Measurements from ENCODE around the gene DHX35. TPM values are rescaled to one million over a fixed set of nuclear protein-coding genes. Genes with fewer than 3 reads are reported as not detected.

The DHX35 gene
- total RNA-seq, 1 donor from 2014 or later: 6.1 TPM

DNA sequence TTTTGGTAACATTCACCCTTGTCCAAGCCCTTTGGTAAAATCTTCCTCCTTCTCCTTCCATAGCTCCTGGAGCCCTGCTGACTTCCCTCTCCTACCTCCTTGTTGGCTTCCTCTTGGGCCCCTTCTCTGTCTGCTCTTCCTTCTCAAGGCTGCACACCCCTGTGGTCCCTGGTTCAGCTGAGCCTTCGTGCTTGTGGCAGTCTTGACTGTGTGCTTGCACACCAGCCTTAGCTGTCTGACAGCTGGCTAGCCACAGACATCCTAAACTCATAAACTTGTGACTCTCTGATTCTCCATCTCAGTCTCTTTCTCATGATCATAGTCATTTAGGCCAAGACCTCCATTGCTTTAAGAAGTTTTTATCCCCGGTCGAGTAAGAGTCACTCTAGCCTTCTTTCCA lies 37.1 kb downstream of the DHX35 start:
- TF ChIP-seq, protein P1, sequence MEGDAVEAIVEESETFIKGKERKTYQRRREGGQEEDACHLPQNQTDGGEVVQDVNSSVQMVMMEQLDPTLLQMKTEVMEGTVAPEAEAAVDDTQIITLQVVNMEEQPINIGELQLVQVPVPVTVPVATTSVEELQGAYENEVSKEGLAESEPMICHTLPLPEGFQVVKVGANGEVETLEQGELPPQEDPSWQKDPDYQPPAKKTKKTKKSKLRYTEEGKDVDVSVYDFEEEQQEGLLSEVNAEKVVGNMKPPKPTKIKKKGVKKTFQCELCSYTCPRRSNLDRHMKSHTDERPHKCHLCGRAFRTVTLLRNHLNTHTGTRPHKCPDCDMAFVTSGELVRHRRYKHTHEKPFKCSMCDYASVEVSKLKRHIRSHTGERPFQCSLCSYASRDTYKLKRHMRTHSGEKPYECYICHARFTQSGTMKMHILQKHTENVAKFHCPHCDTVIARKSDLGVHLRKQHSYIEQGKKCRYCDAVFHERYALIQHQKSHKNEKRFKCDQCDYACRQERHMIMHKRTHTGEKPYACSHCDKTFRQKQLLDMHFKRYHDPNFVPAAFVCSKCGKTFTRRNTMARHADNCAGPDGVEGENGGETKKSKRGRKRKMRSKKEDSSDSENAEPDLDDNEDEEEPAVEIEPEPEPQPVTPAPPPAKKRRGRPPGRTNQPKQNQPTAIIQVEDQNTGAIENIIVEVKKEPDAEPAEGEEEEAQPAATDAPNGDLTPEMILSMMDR (conservative IDR thresholded peaks at IDR 0.05; ENCODE audit: low read depth, low read length): no peak
- no peak for DNase-seq (ENCODE audit: low read depth)
- no peak overlapping the region for H3K4me3 ChIP-seq (ENCODE audit: low read depth, low read length)

DNA sequence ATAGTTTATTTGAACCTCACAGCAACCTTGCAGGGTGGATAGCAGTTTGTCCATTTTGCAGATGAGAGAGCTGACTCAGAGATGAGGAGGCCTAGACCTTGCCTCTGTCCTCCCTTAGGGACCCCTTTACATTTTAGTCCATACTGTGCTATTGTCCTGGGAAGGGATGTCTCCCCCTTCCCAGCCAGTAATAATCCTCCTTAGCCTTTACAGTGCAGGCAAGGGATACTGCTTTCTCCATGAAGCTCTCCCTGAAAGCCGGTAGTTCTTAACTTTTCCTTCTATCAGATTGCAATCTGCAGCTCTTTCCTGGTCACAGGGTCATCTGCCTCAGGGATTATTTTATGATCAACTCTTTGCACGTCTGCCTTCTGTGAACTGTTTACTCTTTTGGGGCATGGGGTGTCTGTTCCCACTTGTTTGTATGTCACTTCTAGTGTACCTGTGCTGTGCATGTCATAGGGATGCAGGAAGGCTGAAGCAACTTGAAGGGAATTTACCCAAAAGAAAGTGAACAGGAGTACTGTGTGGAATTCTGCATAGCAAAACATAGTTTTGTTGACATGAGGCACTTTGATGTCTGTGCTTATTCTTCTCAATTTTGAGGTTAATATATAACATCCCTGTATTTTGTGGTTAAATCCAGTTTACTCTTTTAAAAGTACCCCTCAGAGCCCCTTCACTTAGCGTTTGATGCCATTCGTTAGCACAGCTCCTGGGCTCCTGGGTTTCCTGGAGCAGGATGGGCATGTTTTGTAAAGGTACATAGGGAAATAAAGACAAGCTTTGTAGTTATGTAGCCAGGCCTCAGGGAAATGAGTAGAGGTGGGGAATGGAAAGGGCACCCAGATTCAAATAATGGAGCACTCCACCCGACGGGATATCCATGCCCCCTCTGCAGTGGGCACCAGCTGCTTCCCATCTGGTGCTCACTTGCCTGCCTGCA lies 38.1 kb downstream of the DHX35 start:
- H3K4me3 ChIP-seq (ENCODE audit: low read depth, low read length): no peak overlapping the region
- DNase-seq (ENCODE audit: low read depth): no peak

DNA sequence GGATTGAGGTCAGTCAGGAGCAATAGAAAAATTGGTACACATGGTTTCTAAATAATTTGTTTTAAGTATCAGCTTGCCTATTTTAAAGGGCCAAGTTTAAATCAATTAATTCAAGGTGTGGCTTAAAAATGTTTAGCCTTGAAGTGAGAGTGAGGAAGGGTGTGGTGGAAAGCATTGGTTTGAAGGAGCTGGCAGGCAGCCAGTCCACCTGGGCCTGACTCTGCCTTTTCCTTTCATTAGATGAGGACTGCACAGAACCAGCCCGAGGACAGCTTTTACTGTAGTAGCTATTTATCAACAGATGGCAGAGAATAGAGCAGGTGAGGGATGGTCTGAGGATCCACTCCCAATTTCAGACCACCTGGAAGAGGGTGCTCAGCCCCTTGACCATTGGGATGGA lies 42.4 kb downstream of the DHX35 start:
- TF ChIP-seq, protein P1 (conservative IDR thresholded peaks at IDR 0.05; ENCODE audit: low read depth, low read length): no peak
- H3K4me3 ChIP-seq (ENCODE audit: low read depth, low read length): no peak overlapping the region
- DNase-seq (ENCODE audit: low read depth): no peak

More for the DNA sequence above, 38.1 kb downstream of the DHX35 start:
- TF ChIP-seq, protein P1 (conservative IDR thresholded peaks at IDR 0.05; ENCODE audit: low read depth, low read length): no peak

DNA sequence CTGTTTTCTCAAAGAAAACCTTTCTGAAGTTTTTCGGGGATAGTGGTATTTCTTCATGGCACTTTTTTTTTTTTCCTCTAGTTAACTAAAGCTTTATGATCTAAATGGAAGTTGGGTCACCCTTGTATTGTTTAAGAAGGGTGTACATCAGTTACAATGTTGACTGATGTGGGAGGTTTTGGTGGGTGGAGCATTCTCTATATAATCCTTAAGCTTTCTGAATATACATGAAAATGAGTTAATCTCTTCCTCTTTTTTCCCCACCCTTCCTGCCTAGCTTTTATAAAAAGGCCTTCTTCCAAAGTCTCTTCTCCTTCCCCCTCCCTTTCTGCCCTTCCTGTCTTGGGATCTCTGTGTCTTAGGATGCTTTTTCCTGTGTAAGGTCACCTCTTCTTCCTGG lies 47.2 kb downstream of the DHX35 start:
- TF ChIP-seq, protein P1 (conservative IDR thresholded peaks at IDR 0.05; ENCODE audit: low read depth, low read length): no peak
- DNase-seq (ENCODE audit: low read depth): no peak
- H3K4me3 ChIP-seq (ENCODE audit: low read depth, low read length): no peak overlapping the region

DNA sequence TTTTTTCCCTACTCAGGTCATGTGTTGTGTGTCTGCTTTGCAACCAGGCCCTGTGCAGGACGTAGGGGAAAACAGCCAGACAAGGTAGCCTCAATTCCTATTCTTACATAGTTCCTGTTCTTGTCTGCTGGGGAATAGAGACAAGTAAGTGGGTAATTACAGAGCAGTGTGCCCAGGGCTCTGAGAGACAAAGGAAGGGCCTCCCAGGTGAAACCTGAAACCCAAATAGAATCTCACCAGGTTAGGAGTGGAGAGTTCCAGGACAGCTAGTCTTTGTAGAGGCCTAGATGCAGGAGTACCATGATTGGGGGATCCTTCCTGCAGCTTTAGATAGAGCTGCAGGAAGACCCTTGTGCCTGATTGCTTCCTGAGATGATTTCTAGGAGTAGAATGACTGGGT lies 48.4 kb downstream of the DHX35 start:
- no peak overlapping the region for H3K4me3 ChIP-seq (ENCODE audit: low read depth, low read length)
- TF ChIP-seq, protein P1 (conservative IDR thresholded peaks at IDR 0.05; ENCODE audit: low read depth, low read length): no peak
- no peak for DNase-seq (ENCODE audit: low read depth)

DNA sequence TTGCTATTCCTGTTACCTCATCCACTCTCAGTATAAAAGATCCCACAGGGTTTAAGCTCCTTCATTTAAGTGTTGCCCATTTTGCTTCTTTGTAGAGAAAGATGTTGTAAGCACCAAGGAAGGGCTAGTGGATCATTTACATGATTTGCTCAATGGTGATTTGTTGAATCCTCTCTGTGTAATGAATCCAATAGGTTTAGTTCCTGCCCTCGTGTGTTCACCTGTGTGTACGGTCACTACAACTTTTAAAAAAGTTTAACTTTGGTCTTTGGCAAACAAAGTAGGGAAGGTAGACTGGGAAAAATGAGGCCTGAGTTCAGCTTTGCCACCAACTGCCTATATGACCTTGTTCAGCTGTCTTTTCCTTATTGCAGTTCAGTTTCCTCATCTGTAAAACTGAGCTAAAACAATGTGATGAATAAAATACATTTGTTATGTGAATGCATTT lies 51.5 kb downstream of the DHX35 start:
- peak; percentile 18 for DNase-seq (ENCODE audit: low read depth)
- H3K4me3 ChIP-seq (ENCODE audit: low read depth, low read length): no peak overlapping the region
- TF ChIP-seq, protein P1 (conservative IDR thresholded peaks at IDR 0.05; ENCODE audit: low read depth, low read length): no peak
